Measurements from ENCODE around the gene PRR23E. TPM values are rescaled to one million over a fixed set of nuclear protein-coding genes. Genes with fewer than 3 reads are reported as not detected.
A peak's percentile ranks its signal among the peaks of the same experiment; 100 is the strongest.

The PRR23E gene
- total RNA-seq, 2 donors from 2014 or later = not detected

- Mint-ChIP-seq H3K9me3 (no peaks in the 10 kb centered on the region), H3K27me3 (ENCODE audit: insufficient read depth) (no peaks in the 10 kb centered on the region), H3K36me3 (ENCODE audit: low read depth) (no peaks in the 10 kb centered on the region), H3K4me1 (peaks cover 2% of the 10 kb centered on the region), H3K4me3 (no peak overlapping the region), H3K27ac (no peak overlapping the region)
- peak; percentile 48 for DNase-seq
- H3K9me3 ChIP-seq (ENCODE audit: control insufficient read depth, low read length) = no peaks in the 10 kb centered on the region
- H3K36me3 ChIP-seq (ENCODE audit: control insufficient read depth, insufficient read depth, low read length) = no peaks in the 10 kb centered on the region
- WGBS, 2 experiments (ENCODE audit: insufficient coverage in 1 of 2, insufficient read length in 1 of 2) = 83 to 88% methylated on average over 3 to 5 of the region's 5 CpGs
- peak overlapping the region; percentile 77 for H3K27ac ChIP-seq (ENCODE audit: low read depth, low read length)
- H3K9ac ChIP-seq (ENCODE audit: extremely low read depth, low read length, poor library complexity, severe bottlenecking) = no peak overlapping the region
- H3K27me3 ChIP-seq (ENCODE audit: control insufficient read depth, insufficient read depth, low read length, poor library complexity, severe bottlenecking) = no peaks in the 10 kb centered on the region
- no peak for TF ChIP-seq CTCF (conservative IDR thresholded peaks at IDR 0.05)
- H3K4me1 ChIP-seq (ENCODE audit: control insufficient read depth, insufficient read depth, low read length) = no peaks in the 10 kb centered on the region
- no peak overlapping the region for H3K4me3 ChIP-seq (ENCODE audit: low read length)
Observed at GRCh38 chr3:127172211-127172610, 20.7 kb upstream of the PRR23E start.

GRCh38 chr3:127172781-127173515 lies 20.0 kb upstream of the PRR23E start:
- Histone ChIP-seq H3K27ac (ENCODE audit: low read depth, low read length) (peak overlapping the region; percentile 77), H3K27me3 (ENCODE audit: control insufficient read depth, insufficient read depth, low read length, poor library complexity, severe bottlenecking) (no peaks in the 10 kb centered on the region), H3K9me3 (ENCODE audit: control insufficient read depth, low read length) (no peaks in the 10 kb centered on the region), H3K9ac (ENCODE audit: extremely low read depth, low read length, poor library complexity, severe bottlenecking) (no peak overlapping the region), H3K4me3 (ENCODE audit: low read length) (no peak overlapping the region), H3K36me3 (ENCODE audit: control insufficient read depth, insufficient read depth, low read length) (no peaks in the 10 kb centered on the region), H3K4me1 (ENCODE audit: control insufficient read depth, insufficient read depth, low read length) (no peaks in the 10 kb centered on the region)
- Mint-ChIP-seq H3K4me3 (no peak overlapping the region), H3K9me3 (no peaks in the 10 kb centered on the region), H3K27ac (no peak overlapping the region), H3K36me3 (ENCODE audit: low read depth) (no peaks in the 10 kb centered on the region), H3K27me3 (ENCODE audit: insufficient read depth) (no peaks in the 10 kb centered on the region), H3K4me1 (peaks cover 2% of the 10 kb centered on the region)
- DNase-seq = peak; percentile 77
- TF ChIP-seq CTCF (conservative IDR thresholded peaks at IDR 0.05) = no peak
- WGBS, 2 experiments (ENCODE audit: insufficient coverage in 1 of 2, insufficient read length in 1 of 2) = 60 to 74% methylated on average over 8 to 22 of the region's 22 CpGs

- no peak for TF ChIP-seq CTCF (conservative IDR thresholded peaks at IDR 0.05)
- peak; percentile 26 for DNase-seq
- no peak overlapping the region for H3K4me3 Mint-ChIP-seq
Observed at GRCh38 chr3:127173516-127174166, 19.3 kb upstream of the PRR23E start.

More at GRCh38 chr3:127173516-127174166, 19.3 kb upstream of the PRR23E start:
- no peaks in the 10 kb centered on the region for H3K4me1 ChIP-seq (ENCODE audit: control insufficient read depth, insufficient read depth, low read length)
- no peaks in the 10 kb centered on the region for H3K36me3 Mint-ChIP-seq (ENCODE audit: low read depth)
- H3K27ac ChIP-seq (ENCODE audit: low read depth, low read length) = no peak overlapping the region
- H3K27ac Mint-ChIP-seq = no peak overlapping the region
- H3K9me3 ChIP-seq (ENCODE audit: control insufficient read depth, low read length) = no peaks in the 10 kb centered on the region
- H3K4me1 Mint-ChIP-seq = peaks cover 2% of the 10 kb centered on the region
- WGBS, 2 experiments (ENCODE audit: insufficient coverage in 1 of 2, insufficient read length in 1 of 2) = 90 to 96% methylated on average over 3 to 5 of the region's 5 CpGs
- no peaks in the 10 kb centered on the region for H3K27me3 Mint-ChIP-seq (ENCODE audit: insufficient read depth)
- H3K9ac ChIP-seq (ENCODE audit: extremely low read depth, low read length, poor library complexity, severe bottlenecking) = no peak overlapping the region
- peaks cover 2% of the 10 kb centered on the region for H3K9me3 Mint-ChIP-seq
- no peaks in the 10 kb centered on the region for H3K36me3 ChIP-seq (ENCODE audit: control insufficient read depth, insufficient read depth, low read length)
- no peaks in the 10 kb centered on the region for H3K27me3 ChIP-seq (ENCODE audit: control insufficient read depth, insufficient read depth, low read length, poor library complexity, severe bottlenecking)
- no peak overlapping the region for H3K4me3 ChIP-seq (ENCODE audit: low read length)

Measured in endodermal cell (in vitro differentiated cells).